ENCODE results near the gene PEG3. TPM values are rescaled to one million over a fixed set of nuclear protein-coding genes. Genes with fewer than 3 reads are reported as not detected.

The PEG3 gene
- total RNA-seq: not detected in 2 replicates

DNA sequence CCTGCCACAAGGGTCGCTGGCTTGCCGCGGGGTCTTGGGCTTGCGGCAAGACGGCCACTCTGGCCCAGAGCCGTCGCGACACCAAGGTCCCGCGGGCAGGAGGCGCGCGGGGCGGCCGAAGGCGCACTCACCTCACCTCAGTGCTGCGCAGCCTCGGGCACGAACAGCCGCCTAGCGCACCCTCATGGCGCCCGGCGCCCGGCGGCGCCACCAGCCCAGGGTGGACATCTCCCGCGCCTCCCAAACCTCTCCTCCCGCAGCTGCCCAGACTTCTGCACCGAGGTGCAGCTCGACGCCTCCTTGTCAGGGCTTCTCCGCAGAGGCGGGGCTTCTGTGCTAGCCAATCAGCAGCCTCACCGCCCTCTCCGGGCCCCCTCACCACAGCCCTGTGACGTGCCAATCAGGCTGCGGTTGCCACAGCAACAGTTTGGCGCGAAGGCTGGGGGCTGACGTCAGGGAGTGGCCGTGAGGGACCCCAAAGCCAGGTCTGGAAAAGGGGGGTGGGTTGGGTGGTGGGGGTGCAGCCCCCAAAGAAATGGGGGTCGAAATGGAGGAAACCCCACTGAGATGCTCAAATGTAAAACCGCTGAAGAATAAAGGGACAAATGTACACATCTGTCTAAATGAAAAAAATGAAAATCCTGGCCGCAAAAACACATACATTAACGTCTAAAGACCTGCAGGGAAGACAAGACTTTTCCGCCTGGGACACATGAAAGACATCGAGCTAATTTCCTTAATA lies at the start of gene PEG3, which contains the start of gene ZIM2:
Gene PEG3 (minus strand): TSS at position 276 of the 742 bp plus-strand sequence. CDS start 16,071 bp downstream, outside the sequence.
Gene ZIM2 (minus strand): TSS at position 276 of the 742 bp plus-strand sequence. CDS start 16,449 bp downstream, outside the sequence.
- no peak within 1 kb of the TSS for H3K27ac Mint-ChIP-seq

DNA sequence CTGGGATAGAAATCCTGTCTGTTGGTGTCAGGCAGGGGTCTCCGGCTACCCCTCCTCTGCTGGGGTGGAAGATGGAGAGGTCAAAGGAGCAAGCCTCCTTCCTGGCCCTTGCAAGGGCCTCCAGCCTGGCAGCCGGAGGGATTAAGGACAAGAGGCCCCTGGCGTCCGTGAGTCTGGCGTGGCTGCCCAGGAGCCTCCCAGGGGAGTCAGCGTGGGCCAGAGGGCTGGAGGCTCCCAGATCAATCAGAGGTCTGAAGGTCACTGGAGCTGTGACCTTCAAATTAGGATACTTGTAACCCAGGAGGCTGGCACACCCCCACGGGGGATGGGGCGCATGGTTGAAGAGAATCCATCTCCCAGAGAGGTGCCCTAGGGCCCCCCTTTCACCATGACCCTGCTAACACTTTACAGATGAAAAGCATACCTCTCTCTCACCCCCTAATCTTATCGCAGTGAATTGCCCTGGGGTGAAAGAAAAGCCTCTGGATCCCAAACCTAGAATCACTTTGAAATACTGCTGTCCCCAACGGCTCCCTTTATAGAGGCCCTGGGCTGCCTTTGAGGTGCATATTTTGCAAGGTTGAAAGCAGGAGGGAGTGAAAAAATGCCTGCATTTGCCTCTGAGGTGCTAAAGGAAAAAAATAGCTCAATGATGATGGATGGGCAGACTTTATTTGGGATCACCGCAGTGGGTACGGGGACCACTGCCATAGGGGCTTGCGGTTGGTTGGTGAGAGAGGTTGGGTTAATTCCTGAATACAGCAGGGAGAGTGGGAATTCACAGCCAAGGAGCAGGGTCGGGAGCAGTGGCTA lies 44.9 kb upstream of the PEG3 start:
- no peaks in the 10 kb centered on the region for H3K36me3 Mint-ChIP-seq (ENCODE audit: low read depth)
- intact Hi-C loops (cut with micrococcal nuclease): no loop called here
- no peaks in the 10 kb centered on the region for H3K4me1 Mint-ChIP-seq (ENCODE audit: low read depth)
- H3K27me3 Mint-ChIP-seq (ENCODE audit: insufficient read depth): no peaks in the 10 kb centered on the region
- no peak for DNase-seq (ENCODE audit: low spot score)
- H3K9me3 Mint-ChIP-seq: peaks cover 61% of the 10 kb centered on the region
- H3K27ac Mint-ChIP-seq: no peak overlapping the region
- H3K4me3 Mint-ChIP-seq: no peak overlapping the region

More for the DNA sequence above, at the start of gene PEG3, which contains the start of gene ZIM2:
- no peak for DNase-seq (ENCODE audit: low spot score)
- H3K9me3 Mint-ChIP-seq: peaks cover 33% of the 10 kb centered on the region
- peaks cover 3% of the 10 kb centered on the region for H3K36me3 Mint-ChIP-seq (ENCODE audit: low read depth)
- H3K27me3 Mint-ChIP-seq (ENCODE audit: insufficient read depth): no peaks in the 10 kb centered on the region
- no peak within 1 kb of the TSS for H3K4me3 Mint-ChIP-seq
- no peaks in the 10 kb centered on the region for H3K4me1 Mint-ChIP-seq (ENCODE audit: low read depth)
- intact Hi-C loops (cut with micrococcal nuclease): no loop called here

DNA sequence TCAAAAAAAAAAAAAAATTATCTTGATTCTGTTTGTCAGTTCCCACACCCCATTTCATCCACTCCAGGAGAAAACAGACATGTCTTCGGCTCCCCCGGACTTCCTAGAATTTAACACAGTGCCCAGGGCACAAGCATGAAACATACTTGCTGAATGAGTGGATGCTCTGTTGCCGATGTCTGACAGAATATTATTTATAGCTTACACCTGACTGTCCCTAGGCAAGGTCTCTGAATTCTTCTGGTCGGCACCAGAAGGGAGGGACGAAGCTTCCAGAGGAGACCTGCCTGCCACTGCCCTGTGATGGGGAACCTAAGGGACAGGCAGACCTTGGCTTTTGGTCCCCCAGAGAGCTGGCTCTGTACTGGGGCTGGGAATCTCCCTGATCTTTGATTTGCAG lies 43.9 kb upstream of the PEG3 start:
- DNase-seq (ENCODE audit: low spot score): no peak
- Mint-ChIP-seq H3K36me3 (ENCODE audit: low read depth) (no peaks in the 10 kb centered on the region), H3K27me3 (ENCODE audit: insufficient read depth) (no peaks in the 10 kb centered on the region), H3K27ac (no peak overlapping the region), H3K4me1 (ENCODE audit: low read depth) (no peaks in the 10 kb centered on the region), H3K9me3 (peaks cover 63% of the 10 kb centered on the region), H3K4me3 (no peak overlapping the region)
- intact Hi-C loops (cut with micrococcal nuclease): no loop called here

GRCh38 chr19:56880592-56881190 lies 40.2 kb upstream of the PEG3 start:
- intact Hi-C loops (cut with micrococcal nuclease): no loop called here
- Mint-ChIP-seq H3K27ac (no peak overlapping the region), H3K27me3 (ENCODE audit: insufficient read depth) (no peaks in the 10 kb centered on the region), H3K36me3 (ENCODE audit: low read depth) (no peaks in the 10 kb centered on the region), H3K9me3 (peaks cover 55% of the 10 kb centered on the region), H3K4me1 (ENCODE audit: low read depth) (no peaks in the 10 kb centered on the region), H3K4me3 (no peak overlapping the region)
- DNase-seq (ENCODE audit: low spot score): no peak

- intact Hi-C loops (cut with micrococcal nuclease): no loop called here
- Mint-ChIP-seq H3K27me3 (ENCODE audit: insufficient read depth) (no peaks in the 10 kb centered on the region), H3K4me1 (ENCODE audit: low read depth) (no peaks in the 10 kb centered on the region), H3K36me3 (ENCODE audit: low read depth) (no peaks in the 10 kb centered on the region), H3K27ac (no peak overlapping the region), H3K4me3 (no peak overlapping the region), H3K9me3 (peaks cover 63% of the 10 kb centered on the region)
- DNase-seq (ENCODE audit: low spot score): no peak
These were observed 36.7 kb upstream of the PEG3 start for GRCh38 chr19:56877069-56877715.

DNA sequence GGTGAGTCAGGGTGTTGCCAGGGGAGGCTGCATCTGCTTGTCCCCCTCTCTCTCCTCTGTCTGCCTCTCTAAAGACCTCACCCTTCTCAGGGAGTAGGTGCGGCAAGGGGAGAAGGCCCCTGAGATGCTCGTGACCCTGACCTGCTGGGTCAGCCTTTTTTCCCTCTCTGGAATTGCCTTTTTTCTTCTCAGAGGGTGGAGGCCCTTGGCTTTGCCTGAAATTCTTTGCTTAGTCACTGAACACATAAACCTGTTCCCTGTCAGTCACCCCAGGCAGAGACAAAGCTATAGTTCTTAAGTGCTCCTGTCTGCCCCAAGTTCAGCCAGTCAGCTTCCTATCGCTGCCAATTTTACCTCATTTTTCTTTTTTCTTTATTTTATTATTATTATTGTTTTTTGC lies 35.2 kb upstream of the PEG3 start:
- no peak for DNase-seq (ENCODE audit: low spot score)
- H3K27ac Mint-ChIP-seq: no peak overlapping the region
- H3K27me3 Mint-ChIP-seq (ENCODE audit: insufficient read depth): no peaks in the 10 kb centered on the region
- no peaks in the 10 kb centered on the region for H3K4me1 Mint-ChIP-seq (ENCODE audit: low read depth)
- H3K4me3 Mint-ChIP-seq: no peak overlapping the region
- H3K9me3 Mint-ChIP-seq: peaks cover 66% of the 10 kb centered on the region
- intact Hi-C loops (cut with micrococcal nuclease): no loop called here
- no peaks in the 10 kb centered on the region for H3K36me3 Mint-ChIP-seq (ENCODE audit: low read depth)

DNA sequence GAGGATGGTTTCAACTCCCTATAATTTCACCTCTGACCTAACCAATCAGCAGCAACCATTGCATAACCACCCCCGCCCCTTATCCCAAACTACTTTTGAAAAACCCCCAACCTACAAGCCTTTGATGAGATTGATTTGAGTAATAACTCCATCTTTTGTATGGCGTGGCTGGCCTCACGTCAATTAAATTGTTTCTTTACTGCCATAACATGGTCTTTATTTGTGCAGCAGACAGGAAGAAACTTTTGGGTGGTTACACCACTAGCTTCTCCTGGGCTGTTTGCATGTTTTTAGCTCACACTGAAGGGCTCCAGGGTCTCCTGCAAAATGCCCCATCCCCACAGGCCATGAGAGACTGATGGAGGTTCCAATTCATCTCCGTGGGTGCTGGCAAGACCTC lies 34.0 kb upstream of the PEG3 start:
- Mint-ChIP-seq H3K9me3 (peaks cover 68% of the 10 kb centered on the region), H3K4me3 (no peak overlapping the region), H3K27me3 (ENCODE audit: insufficient read depth) (no peaks in the 10 kb centered on the region), H3K27ac (no peak overlapping the region), H3K36me3 (ENCODE audit: low read depth) (no peaks in the 10 kb centered on the region), H3K4me1 (ENCODE audit: low read depth) (no peaks in the 10 kb centered on the region)
- intact Hi-C loops (cut with micrococcal nuclease): no loop called here
- DNase-seq (ENCODE audit: low spot score): no peak

DNA sequence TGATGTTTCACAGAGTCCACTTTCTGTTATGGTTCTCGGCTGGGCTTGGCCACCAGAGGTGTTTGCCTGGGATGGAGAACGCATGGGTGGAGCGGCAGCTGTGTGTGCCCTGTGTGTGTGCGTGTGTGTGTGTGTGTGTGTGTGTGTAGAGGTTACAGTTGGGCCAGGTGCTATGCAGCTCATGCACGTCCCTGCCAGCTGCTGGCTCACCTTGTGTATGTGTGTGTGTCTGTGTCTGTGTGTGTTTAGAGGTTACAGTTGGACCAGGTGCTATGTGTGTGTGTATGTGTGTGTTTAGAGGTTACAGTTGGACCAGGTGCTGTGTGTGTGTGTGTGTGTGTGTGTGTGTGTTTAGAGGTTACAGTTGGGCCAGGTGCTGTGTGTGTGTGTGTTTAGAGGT lies 33.0 kb upstream of the PEG3 start:
- H3K27me3 Mint-ChIP-seq (ENCODE audit: insufficient read depth): no peaks in the 10 kb centered on the region
- no peaks in the 10 kb centered on the region for H3K4me1 Mint-ChIP-seq (ENCODE audit: low read depth)
- intact Hi-C loops (cut with micrococcal nuclease): no loop called here
- no peaks in the 10 kb centered on the region for H3K36me3 Mint-ChIP-seq (ENCODE audit: low read depth)
- DNase-seq (ENCODE audit: low spot score): no peak
- H3K4me3 Mint-ChIP-seq: no peak overlapping the region
- no peak overlapping the region for H3K27ac Mint-ChIP-seq
- peaks cover 75% of the 10 kb centered on the region for H3K9me3 Mint-ChIP-seq

DNA sequence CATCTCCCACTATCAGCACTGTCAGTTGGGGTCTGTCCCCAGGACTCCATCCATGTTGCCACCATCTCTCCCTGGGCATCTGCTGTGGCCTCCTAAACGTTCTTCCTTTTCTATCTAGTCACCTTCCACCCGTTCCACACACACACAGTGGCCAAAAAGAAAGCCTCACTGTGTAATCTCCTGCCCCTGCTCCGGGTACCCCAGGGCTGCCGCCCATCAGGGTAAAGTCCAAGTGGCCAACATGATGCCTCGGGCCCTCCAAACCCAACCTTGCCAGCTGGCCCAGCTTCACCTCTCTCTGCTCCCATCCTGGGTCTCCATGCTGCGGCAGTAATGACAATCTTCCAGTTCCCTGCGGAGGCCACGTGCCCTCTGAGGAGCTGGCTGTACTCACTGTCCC lies 29.4 kb upstream of the PEG3 start:
- Mint-ChIP-seq H3K9me3 (peaks cover 79% of the 10 kb centered on the region), H3K4me3 (no peak overlapping the region), H3K36me3 (ENCODE audit: low read depth) (no peaks in the 10 kb centered on the region), H3K27ac (no peak overlapping the region), H3K4me1 (ENCODE audit: low read depth) (no peaks in the 10 kb centered on the region), H3K27me3 (ENCODE audit: insufficient read depth) (no peaks in the 10 kb centered on the region)
- intact Hi-C loops (cut with micrococcal nuclease): no loop called here
- no peak for DNase-seq (ENCODE audit: low spot score)

DNA sequence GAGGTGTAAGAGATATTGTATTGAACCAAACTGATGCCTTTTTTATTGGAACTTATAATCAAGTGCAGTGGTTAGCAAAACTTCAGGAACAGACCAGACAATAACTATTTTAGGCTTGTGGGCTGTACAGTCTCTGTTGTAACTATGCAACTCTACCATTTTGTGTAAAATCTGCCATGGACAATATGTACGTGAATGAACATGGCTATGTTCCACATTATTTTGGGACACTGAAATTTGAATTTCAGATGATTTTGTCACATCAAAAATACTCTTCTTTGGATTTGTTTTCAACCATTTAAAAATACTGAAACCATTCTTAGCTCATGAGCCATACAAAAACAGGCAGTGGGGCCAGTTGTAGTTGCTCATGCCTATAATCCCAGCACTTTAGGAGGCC lies 27.9 kb upstream of the PEG3 start:
- no peak for DNase-seq (ENCODE audit: low spot score)
- intact Hi-C loops (cut with micrococcal nuclease): no loop called here
- no peak overlapping the region for H3K4me3 Mint-ChIP-seq
- no peak overlapping the region for H3K27ac Mint-ChIP-seq
- no peaks in the 10 kb centered on the region for H3K4me1 Mint-ChIP-seq (ENCODE audit: low read depth)
- no peaks in the 10 kb centered on the region for H3K27me3 Mint-ChIP-seq (ENCODE audit: insufficient read depth)
- H3K9me3 Mint-ChIP-seq: peaks cover 75% of the 10 kb centered on the region
- H3K36me3 Mint-ChIP-seq (ENCODE audit: low read depth): no peaks in the 10 kb centered on the region

DNA sequence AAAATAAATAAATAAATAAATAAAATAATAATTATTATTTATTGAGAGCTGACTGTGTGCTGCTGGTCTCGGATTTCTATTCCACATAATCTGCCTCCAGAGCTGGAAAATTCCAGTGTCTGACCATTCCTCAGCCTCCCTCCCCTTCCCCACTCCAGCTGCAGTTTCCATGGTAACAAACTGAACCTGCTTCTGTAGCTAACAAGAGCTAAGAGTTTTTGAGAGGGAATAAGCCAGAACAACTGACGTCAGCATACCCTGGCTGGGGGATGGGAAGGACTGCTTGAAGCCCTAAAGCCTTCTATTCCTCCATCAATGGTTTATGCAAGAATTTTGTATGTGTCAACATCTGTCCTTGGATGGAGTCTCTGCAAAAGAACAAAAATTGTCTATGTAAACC lies 26.0 kb upstream of the PEG3 start:
- intact Hi-C loops (cut with micrococcal nuclease): no loop called here
- Mint-ChIP-seq H3K4me1 (ENCODE audit: low read depth) (no peaks in the 10 kb centered on the region), H3K9me3 (peaks cover 74% of the 10 kb centered on the region), H3K27me3 (ENCODE audit: insufficient read depth) (no peaks in the 10 kb centered on the region), H3K27ac (no peak overlapping the region), H3K4me3 (no peak overlapping the region), H3K36me3 (ENCODE audit: low read depth) (no peaks in the 10 kb centered on the region)
- DNase-seq (ENCODE audit: low spot score): no peak

DNA sequence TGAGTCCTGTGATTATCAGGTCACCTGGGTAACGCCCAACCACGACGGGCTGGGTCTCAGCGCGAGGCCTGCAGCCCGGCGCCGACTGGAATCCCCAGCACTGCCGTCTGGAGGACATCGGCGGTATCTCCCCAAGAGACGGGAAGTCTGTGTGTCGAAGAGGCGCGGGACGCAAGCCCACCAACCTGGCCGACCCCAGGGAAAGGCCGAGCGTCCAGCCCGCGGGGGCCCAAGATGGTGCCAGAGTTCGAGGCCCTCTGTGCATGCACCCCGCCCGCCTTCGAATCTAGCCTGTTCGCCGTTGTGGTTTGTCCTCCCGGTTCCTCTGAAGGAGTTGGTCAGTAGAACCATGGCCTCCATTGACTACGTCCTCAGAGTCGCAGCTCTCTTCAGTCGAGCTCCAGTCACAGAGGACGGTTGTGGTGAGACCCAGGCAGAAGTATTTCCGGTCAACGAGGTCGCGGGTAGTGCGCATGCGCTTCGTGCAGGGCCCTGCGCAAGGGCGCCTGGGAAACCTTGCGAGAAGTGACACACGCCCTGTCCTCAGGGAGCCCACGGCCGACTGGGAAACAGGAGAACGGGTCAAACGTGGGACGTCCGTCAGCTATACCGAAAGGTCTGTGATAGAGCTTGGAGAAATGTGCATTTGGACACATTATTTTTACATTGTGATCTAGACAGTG lies 24.1 kb upstream of the PEG3 start:
- peaks cover 62% of the 10 kb centered on the region for H3K9me3 Mint-ChIP-seq

More for the DNA sequence above, 24.1 kb upstream of the PEG3 start:
- no peak for DNase-seq (ENCODE audit: low spot score)
- H3K4me1 Mint-ChIP-seq (ENCODE audit: low read depth): no peaks in the 10 kb centered on the region
- no peak overlapping the region for H3K4me3 Mint-ChIP-seq
- intact Hi-C loops (cut with micrococcal nuclease): no loop called here
- H3K36me3 Mint-ChIP-seq (ENCODE audit: low read depth): no peaks in the 10 kb centered on the region
- H3K27ac Mint-ChIP-seq: no peak overlapping the region
- H3K27me3 Mint-ChIP-seq (ENCODE audit: insufficient read depth): no peaks in the 10 kb centered on the region
